Muscle of leg (tissue), 11 donors: ENCODE measurements around the gene GGT6. TPM values are rescaled to one million over a fixed set of nuclear protein-coding genes. Genes with fewer than 3 reads are reported as not detected.
"Not testable (repeated sequence)": the region's sequence is repeated elsewhere in the genome, so short reads cannot be mapped to it uniquely, and the experiment has no call there.

Experiments
- DNase-seq: peaks from one replicate; pipeline ENCODE4 v3.0.0; 2013
- H3K27ac ChIP-seq: one replicate; pipeline ENCODE4 v1.5.1; 2013; ENCODE audit warnings: mild to moderate bottlenecking, low read length, control low read depth
- H3K27me3 ChIP-seq: one replicate; pipeline ENCODE4 v1.6.1; 2013; ENCODE audit warnings: low read length; ENCODE audit not compliant: control insufficient read depth, insufficient read depth
- H3K36me3 ChIP-seq: one replicate; pipeline ENCODE4 v1.6.1; 2013; ENCODE audit warnings: low read length; ENCODE audit not compliant: control insufficient read depth, insufficient read depth
- H3K4me1 ChIP-seq: one replicate; pipeline ENCODE4 v1.6.1; 2013; ENCODE audit warnings: low read length; ENCODE audit not compliant: control insufficient read depth, insufficient read depth
- H3K4me3 ChIP-seq: one replicate; pipeline ENCODE4 v1.5.1; 2013; ENCODE audit warnings: low read length, control low read depth
- H3K9me3 ChIP-seq: replicated peaks from 2 replicates; pipeline ENCODE4 v1.6.1; 2013; ENCODE audit warnings: low read depth, low read length; ENCODE audit not compliant: control insufficient read depth
- WGBS: methylation state at CpG from one replicate; pipeline ENCODE4 v1.1.5; 2013; ENCODE audit warnings: missing lambda C conversion rate; ENCODE audit not compliant: insufficient coverage; 5-methylcytosine and 5-hydroxymethylcytosine counted together
- polyA plus RNA-seq, 8 donors: library from polyadenylated mRNA; unstranded; fragments of 120-200 nt; gene quantifications; one replicate each; pipeline versions ENCODE4 v1.2.1 to v1.2.3, GENCODE V29; 2013; ENCODE audit warnings: inconsistent platforms in 1 of 8, low replicate concordance in 1 of 8; ENCODE audit not compliant: insufficient read length in 8 of 8, insufficient read depth in 1 of 8
- total RNA-seq: library from RNA; stranded (reverse); fragments of 120-200 nt; gene quantifications from one replicate; pipeline ENCODE4 v1.2.4, GENCODE V29; 2013

GGT6 gene
- total and polyA plus RNA-seq, 9 donors, result 0.04 to 3.2 (median 0.10) TPM

- peaks cover 48% of the 10 kb centered on the region for H3K4me1 ChIP-seq
- DNase-seq, result no peak
Measured at GRCh38 chr17:4584917-4585637, 24.7 kb upstream of the GGT6 start.

GRCh38 chr17:4584101-4584916 is 23.9 kb upstream of the GGT6 start, which contains the start of gene SMTNL2:
Gene SMTNL2 (plus strand): TSS chr17:4584529. CDS start chr17:4584606, 77 bp downstream.
- WGBS, result under 1% methylated on average over 83 of the region's 100 CpGs

More at GRCh38 chr17:4584917-4585637, 24.7 kb upstream of the GGT6 start:
- Histone ChIP-seq H3K4me3 (peak overlapping the region; percentile 49), H3K36me3 (no peaks in the 10 kb centered on the region), H3K27me3 (peaks cover 38% of the 10 kb centered on the region), H3K27ac (peak overlapping the region; percentile 91), H3K9me3 (no peaks in the 10 kb centered on the region)
- 8% methylated on average over 47 of the region's 57 CpGs for WGBS

GRCh38 chr17:4583782-4584100 is 23.4 kb upstream of the GGT6 start:
- H3K9me3 ChIP-seq, result no peaks in the 10 kb centered on the region
- DNase-seq, result peak; percentile 69
- no peaks in the 10 kb centered on the region for H3K36me3 ChIP-seq
- H3K4me3 ChIP-seq, result peak overlapping the region; percentile 56
- 39% methylated on average over 5 of the region's 12 CpGs for WGBS
- peaks cover 45% of the 10 kb centered on the region for H3K4me1 ChIP-seq
- peaks cover 38% of the 10 kb centered on the region for H3K27me3 ChIP-seq
- peak overlapping the region; percentile 89 for H3K27ac ChIP-seq

More at GRCh38 chr17:4584101-4584916, 23.9 kb upstream of the GGT6 start, which contains the start of gene SMTNL2:
- H3K36me3 ChIP-seq, result no peaks in the 10 kb centered on the region
- peak; percentile 76 for DNase-seq
- peaks cover 38% of the 10 kb centered on the region for H3K27me3 ChIP-seq
- peak within 1 kb of the TSS; percentile 91 for H3K27ac ChIP-seq
- H3K4me1 ChIP-seq, result peaks cover 47% of the 10 kb centered on the region
- no peaks in the 10 kb centered on the region for H3K9me3 ChIP-seq
- H3K4me3 ChIP-seq, result peak within 1 kb of the TSS; percentile 56

- Histone ChIP-seq H3K27me3 (peaks cover 38% of the 10 kb centered on the region), H3K36me3 (no peaks in the 10 kb centered on the region), H3K27ac (no peak overlapping the region), H3K9me3 (no peaks in the 10 kb centered on the region), H3K4me3 (no peak overlapping the region), H3K4me1 (peaks cover 40% of the 10 kb centered on the region)
- DNase-seq, result no peak
- 17% methylated on average over 1 of the region's 3 CpGs for WGBS
Measured at GRCh38 chr17:4583206-4583605, 22.8 kb upstream of the GGT6 start.

GRCh38 chr17:4582691-4583090 is 22.3 kb upstream of the GGT6 start:
- 36% methylated on average over 2 of the region's 8 CpGs for WGBS
- Histone ChIP-seq H3K9me3 (no peaks in the 10 kb centered on the region), H3K4me3 (no peak overlapping the region), H3K4me1 (peaks cover 36% of the 10 kb centered on the region), H3K36me3 (no peaks in the 10 kb centered on the region), H3K27me3 (peaks cover 38% of the 10 kb centered on the region), H3K27ac (no peak overlapping the region)
- DNase-seq, result no peak

- H3K27ac ChIP-seq, result no peak overlapping the region
- WGBS, result 50% methylated on average over 6 of the region's 7 CpGs
- peaks cover 36% of the 10 kb centered on the region for H3K4me1 ChIP-seq
- no peak for DNase-seq
- H3K4me3 ChIP-seq, result no peak overlapping the region
- no peaks in the 10 kb centered on the region for H3K9me3 ChIP-seq
- peaks cover 38% of the 10 kb centered on the region for H3K27me3 ChIP-seq
- H3K36me3 ChIP-seq, result no peaks in the 10 kb centered on the region
Measured at GRCh38 chr17:4582101-4582501, 21.7 kb upstream of the GGT6 start.

- H3K27me3 ChIP-seq, result peaks cover 29% of the 10 kb centered on the region
- WGBS, result 61% methylated on average over 5 of the region's 7 CpGs
- no peaks in the 10 kb centered on the region for H3K9me3 ChIP-seq
- no peaks in the 10 kb centered on the region for H3K36me3 ChIP-seq
- H3K4me1 ChIP-seq, result peaks cover 48% of the 10 kb centered on the region
- H3K27ac ChIP-seq, result no peak overlapping the region
- H3K4me3 ChIP-seq, result no peak overlapping the region
- no peak for DNase-seq
Measured at GRCh38 chr17:4580291-4580690, 19.9 kb upstream of the GGT6 start.

- Histone ChIP-seq H3K36me3 (no peaks in the 10 kb centered on the region), H3K4me1 (peaks cover 46% of the 10 kb centered on the region), H3K9me3 (no peaks in the 10 kb centered on the region), H3K27ac (no peak overlapping the region), H3K4me3 (no peak overlapping the region), H3K27me3 (peaks cover 25% of the 10 kb centered on the region)
- DNase-seq, result no peak
- 85% methylated on average over 9 of the region's 11 CpGs for WGBS
Measured at GRCh38 chr17:4579678-4580077, 19.3 kb upstream of the GGT6 start.

- not testable (repeated sequence) for H3K4me3 ChIP-seq, H3K9me3 ChIP-seq, H3K27ac ChIP-seq, DNase-seq, H3K36me3 ChIP-seq
- Histone ChIP-seq H3K27me3 (peaks cover 16% of the 10 kb centered on the region), H3K4me1 (peaks cover 40% of the 10 kb centered on the region)
- 97% methylated on average over 10 of the region's 24 CpGs for WGBS
Measured at GRCh38 chr17:4578349-4578748, 18.0 kb upstream of the GGT6 start.

- DNase-seq, result no peak
- Histone ChIP-seq H3K4me3 (no peak overlapping the region), H3K36me3 (no peaks in the 10 kb centered on the region), H3K9me3 (no peaks in the 10 kb centered on the region), H3K27ac (peak overlapping the region; percentile 80), H3K4me1 (peaks cover 32% of the 10 kb centered on the region), H3K27me3 (peaks cover 7% of the 10 kb centered on the region)
- WGBS, result no CpG with 5 or more reads among the region's 8 CpGs
Measured at GRCh38 chr17:4577386-4577993, 17.1 kb upstream of the GGT6 start.
